H7 (cell line): Measurements from ENCODE around the gene TSEN2. TPM values are rescaled to one million over a fixed set of nuclear protein-coding genes. Genes with fewer than 3 reads are reported as not detected.

Experiments used
- DNase-seq: peaks from one replicate; pipeline ENCODE4 v3.0.0; 2012
- H3K27me3 ChIP-seq: 2 replicates; pipeline ENCODE4 v1.6.0; 2011; ENCODE audit warnings: mild to moderate bottlenecking, low read length; ENCODE audit not compliant: control insufficient read depth, insufficient read depth
- H3K36me3 ChIP-seq: replicated peaks from 2 replicates; pipeline ENCODE4 v1.5.1; 2011; ENCODE audit warnings: low read length; ENCODE audit not compliant: control insufficient read depth, insufficient read depth
- H3K4me3 ChIP-seq: 2 replicates; pipeline ENCODE4 v1.5.1; 2011; ENCODE audit warnings: low read depth, mild to moderate bottlenecking, control low read depth, low read length, moderate library complexity; ENCODE audit not compliant: insufficient read depth
- total RNA-seq: library from RNA; depleted of rRNA; stranded (reverse); fragments of >200 nt; shearing (Covaris generic); gene quantifications from 2 replicates; pipeline ENCODE4 v1.2.3, GENCODE V29; 2014; rRNA removed

The TSEN2 gene
- total RNA-seq, 1 experiment from 2014 or later, result 19.3 TPM

DNA sequence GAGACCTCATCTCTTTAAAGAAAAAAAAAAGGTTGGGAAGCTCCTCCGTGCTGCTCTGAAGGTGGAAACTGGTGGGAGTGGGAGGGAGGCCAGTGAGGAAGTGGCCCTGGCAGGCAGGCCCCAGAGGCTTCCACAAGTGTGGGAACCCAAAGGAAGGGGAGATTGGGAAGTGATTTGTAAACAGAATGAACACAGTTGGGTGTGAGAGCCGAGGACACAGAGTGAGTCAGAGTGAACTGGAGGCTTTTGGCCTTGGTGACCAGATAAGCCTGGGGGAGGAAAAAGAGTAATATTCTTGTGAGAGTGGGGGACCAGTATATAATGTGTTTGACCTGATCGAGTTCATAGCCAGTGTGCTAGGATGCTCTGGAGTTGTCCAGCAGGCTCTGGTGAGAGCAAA, 95.6 kb downstream of the TSEN2 start:
- no peak for DNase-seq
- Histone ChIP-seq H3K4me3 (no peak overlapping the region), H3K36me3 (peaks cover 39% of the 10 kb centered on the region), H3K27me3 (no peaks in the 10 kb centered on the region)

DNA sequence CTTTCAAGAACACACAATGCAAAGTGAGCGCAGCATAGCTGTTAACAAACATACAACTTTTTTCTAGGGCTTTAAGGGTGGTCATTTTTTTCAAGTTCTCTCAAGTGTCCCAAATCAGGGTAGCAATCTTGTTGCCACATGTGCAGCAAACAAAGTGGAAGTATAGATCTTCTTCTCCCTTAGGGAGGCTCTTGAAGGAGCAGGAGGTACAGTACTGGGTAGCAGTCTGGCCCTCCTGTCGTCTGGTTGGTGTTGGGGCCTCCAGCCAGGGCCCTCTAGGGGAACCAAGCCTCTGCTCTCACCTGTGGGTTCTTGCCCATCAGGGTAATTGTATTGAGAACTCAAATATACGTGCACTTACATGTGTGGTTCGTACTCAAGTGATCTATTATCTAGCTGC, 98.5 kb downstream of the TSEN2 start:
- no peak for DNase-seq
- Histone ChIP-seq H3K4me3 (no peak overlapping the region), H3K27me3 (no peaks in the 10 kb centered on the region), H3K36me3 (peaks cover 44% of the 10 kb centered on the region)

Other genes starting within 250 kb of the TSEN2 start
- gene PPARG, start 195.4 kb upstream of the TSEN2 start, total RNA-seq, result 0.62 and 1.6 TPM in 2 replicates
- not detected in 2 replicates for gene MKRN2OS, start 61.0 kb downstream of the TSEN2 start, total RNA-seq
- 29.0 TPM in 2 replicates for gene MKRN2, start 72.6 kb downstream of the TSEN2 start, total RNA-seq
- 158 and 164 TPM in 2 replicates for gene RAF1, start 179.6 kb downstream of the TSEN2 start, total RNA-seq